GM21360 (cell line): ENCODE results near the gene TGOLN2.

ENCODE experiments used
- ATAC-seq: cut with Tn5 transposase; IDR thresholded peaks from one replicate; pipeline ENCODE4 v1.9.1; 2021; ENCODE audit warnings: mild to moderate bottlenecking, moderate library complexity; ENCODE audit not compliant: unreplicated experiment

The TGOLN2 gene

GRCh38 chr2:85269959-85270358, 57.8 kb downstream of the TGOLN2 start:
- ATAC-seq: no peak
